Activated B cell treated with CpG ODN at 0.5 μM for 24 hours (primary cell): ENCODE results near the gene RDH13. TPM values are rescaled to one million over a fixed set of nuclear protein-coding genes. Genes with fewer than 3 reads are reported as not detected.
"Not testable (repeated sequence)": the region's sequence is repeated elsewhere in the genome, so short reads cannot be mapped to it uniquely, and the experiment has no call there.

ENCODE experiments used
- ATAC-seq: fragments of 200-7000 bp; cut with Tn5 transposase; one replicate; pipeline ENCODE4 v1.10.0; 2021; ENCODE audit warnings: low read depth, mild to moderate bottlenecking, moderate library complexity
- CTCF ChIA-PET: fragments of 350-600 bp; sonication (Branson Sonifier 250); formaldehyde crosslinking; loops from one replicate; lab custom pipeline; 2021; ENCODE audit warnings: antibody characterized with exemption; lab: Charles Lee
- POLR2A ChIA-PET: fragments of 350-600 bp; sonication (Branson Sonifier 250); formaldehyde crosslinking; loops from one replicate; lab custom pipeline; 2021; ENCODE audit warnings: antibody characterized with exemption; lab: Charles Lee
- DNase-seq: peaks from one replicate; pipeline ENCODE4 v3.0.0; 2022
- H3K27ac Mint-ChIP-seq: one replicate; pipeline ENCODE4 v1.8.0; 2020; ENCODE audit warnings: mixed read lengths
- H3K27me3 Mint-ChIP-seq: one replicate; pipeline ENCODE4 v1.8.0; 2021; ENCODE audit warnings: mixed read lengths
- H3K36me3 Mint-ChIP-seq: one replicate; pipeline ENCODE4 v1.8.0; 2021; ENCODE audit warnings: low read depth, mixed read lengths
- H3K4me1 Mint-ChIP-seq: one replicate; pipeline ENCODE4 v1.8.0; 2021; ENCODE audit warnings: mixed read lengths
- H3K4me3 Mint-ChIP-seq: one replicate; pipeline ENCODE4 v1.8.0; 2020; ENCODE audit warnings: mild to moderate bottlenecking, mixed read lengths
- H3K9me3 Mint-ChIP-seq: one replicate; pipeline ENCODE4 v1.8.0; 2020; ENCODE audit warnings: mixed read lengths
- intact Hi-C: fragments of 100-400 bp; cut with micrococcal nuclease; formaldehyde crosslinking; loops from one replicate; pipeline ENCODE4 v1.15.1; 2024
- total RNA-seq: library from RNA; stranded (reverse); gene quantifications from 2 replicates; pipeline ENCODE4 v1.2.3, GENCODE V29; 2022
- TF ChIP-seq, protein P1 (sequence below): fragments of 200-600 bp; IDR thresholded peaks from one replicate; pipeline ENCODE4 v1.8.0; 2022; ENCODE audit warnings: antibody characterized with exemption, mild to moderate bottlenecking

The RDH13 gene
- total RNA-seq, 1 donor from 2014 or later, result 12.4 TPM

DNA sequence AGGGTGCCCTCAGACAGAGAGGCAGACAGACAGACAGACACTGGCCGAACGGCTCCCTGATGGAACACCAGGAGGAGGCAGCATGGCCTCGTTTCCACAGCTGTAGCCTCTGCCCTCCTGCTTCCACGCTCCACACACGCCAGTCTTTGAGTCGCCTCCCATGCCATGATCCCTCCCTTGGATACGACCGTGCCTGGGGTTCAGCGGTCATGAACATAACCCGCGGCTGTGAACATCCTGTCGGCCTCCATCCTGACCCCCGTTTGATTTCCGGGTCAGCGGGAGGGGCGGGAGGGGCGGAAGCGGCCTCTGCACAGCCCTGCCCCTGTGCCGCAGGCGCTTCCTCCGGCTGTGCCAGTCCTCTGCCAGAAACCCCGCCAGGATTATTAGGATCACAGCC, 48.2 kb downstream of the RDH13 start:
- no peaks in the 10 kb centered on the region for H3K4me1 Mint-ChIP-seq
- H3K9me3 Mint-ChIP-seq, result no peaks in the 10 kb centered on the region
- no peak for DNase-seq
- H3K27me3 Mint-ChIP-seq, result peaks cover 4% of the 10 kb centered on the region
- peak overlapping the region; percentile 64 for H3K4me3 Mint-ChIP-seq
- TF ChIP-seq, protein P1, sequence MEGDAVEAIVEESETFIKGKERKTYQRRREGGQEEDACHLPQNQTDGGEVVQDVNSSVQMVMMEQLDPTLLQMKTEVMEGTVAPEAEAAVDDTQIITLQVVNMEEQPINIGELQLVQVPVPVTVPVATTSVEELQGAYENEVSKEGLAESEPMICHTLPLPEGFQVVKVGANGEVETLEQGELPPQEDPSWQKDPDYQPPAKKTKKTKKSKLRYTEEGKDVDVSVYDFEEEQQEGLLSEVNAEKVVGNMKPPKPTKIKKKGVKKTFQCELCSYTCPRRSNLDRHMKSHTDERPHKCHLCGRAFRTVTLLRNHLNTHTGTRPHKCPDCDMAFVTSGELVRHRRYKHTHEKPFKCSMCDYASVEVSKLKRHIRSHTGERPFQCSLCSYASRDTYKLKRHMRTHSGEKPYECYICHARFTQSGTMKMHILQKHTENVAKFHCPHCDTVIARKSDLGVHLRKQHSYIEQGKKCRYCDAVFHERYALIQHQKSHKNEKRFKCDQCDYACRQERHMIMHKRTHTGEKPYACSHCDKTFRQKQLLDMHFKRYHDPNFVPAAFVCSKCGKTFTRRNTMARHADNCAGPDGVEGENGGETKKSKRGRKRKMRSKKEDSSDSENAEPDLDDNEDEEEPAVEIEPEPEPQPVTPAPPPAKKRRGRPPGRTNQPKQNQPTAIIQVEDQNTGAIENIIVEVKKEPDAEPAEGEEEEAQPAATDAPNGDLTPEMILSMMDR, result no peak
- ChIA-PET POLR2A (no interaction called here), CTCF (no interaction called here)
- H3K36me3 Mint-ChIP-seq, result no peaks in the 10 kb centered on the region
- intact Hi-C loops, result no loop called here
- H3K27ac Mint-ChIP-seq, result no peak overlapping the region
- peak; percentile 40 for ATAC-seq

DNA sequence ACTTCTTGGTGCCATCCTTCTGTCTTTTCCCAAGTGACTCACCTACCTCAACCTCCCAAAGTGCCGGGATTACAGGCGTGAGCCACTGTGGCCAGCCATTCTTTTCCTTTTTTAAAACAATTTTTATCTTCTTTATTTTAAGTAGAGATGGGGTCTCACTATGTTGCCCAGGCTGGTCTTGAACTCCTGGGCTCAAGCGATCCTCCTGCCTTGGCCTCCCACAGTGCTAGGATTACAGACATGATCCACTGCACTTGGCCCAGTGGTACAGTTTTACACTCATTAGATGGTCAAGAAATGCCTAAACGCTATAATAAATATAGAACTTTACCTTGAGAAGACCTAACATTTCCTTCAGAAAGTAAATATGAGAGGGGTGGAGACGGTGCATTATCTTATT, 49.4 kb downstream of the RDH13 start:
- Mint-ChIP-seq H3K27ac (no peak overlapping the region), H3K4me1 (no peaks in the 10 kb centered on the region), H3K27me3 (peaks cover 7% of the 10 kb centered on the region), H3K4me3 (no peak overlapping the region), H3K36me3 (peaks cover 6% of the 10 kb centered on the region), H3K9me3 (peaks cover 2% of the 10 kb centered on the region)
- ATAC-seq, result no peak
- CTCF ChIA-PET, result no interaction called here
- POLR2A ChIA-PET, result no interaction called here
- no peak for DNase-seq
- TF ChIP-seq, protein P1, result no peak
- intact Hi-C loops, result no loop called here

DNA sequence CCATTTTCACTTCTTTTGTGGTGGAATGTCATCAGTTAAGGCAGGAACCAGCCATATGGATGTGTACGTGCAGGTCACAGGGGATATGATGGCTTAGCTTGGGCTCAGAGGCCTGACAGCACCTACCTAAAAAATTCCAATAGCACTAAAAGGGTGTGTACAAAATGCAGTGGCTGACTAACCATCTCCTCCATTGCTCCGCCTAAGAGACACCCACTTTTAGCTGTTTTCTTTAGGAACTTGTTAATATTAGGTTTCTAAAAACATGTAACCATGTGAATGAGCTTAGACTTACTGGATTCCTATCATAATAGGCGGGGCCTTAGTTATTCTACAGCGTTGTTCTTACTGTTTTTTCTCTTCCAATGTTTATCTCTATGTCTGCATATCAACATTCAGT, 50.6 kb downstream of the RDH13 start:
- Mint-ChIP-seq H3K4me1 (peaks cover 1% of the 10 kb centered on the region), H3K4me3 (no peak overlapping the region), H3K27ac (no peak overlapping the region), H3K9me3 (peaks cover 6% of the 10 kb centered on the region), H3K36me3 (peaks cover 7% of the 10 kb centered on the region), H3K27me3 (peaks cover 7% of the 10 kb centered on the region)
- POLR2A ChIA-PET, result no interaction called here
- CTCF ChIA-PET, result no interaction called here
- DNase-seq (no peak), ATAC-seq (no peak)
- TF ChIP-seq, protein P1, result no peak
- intact Hi-C loops, result no loop called here

DNA sequence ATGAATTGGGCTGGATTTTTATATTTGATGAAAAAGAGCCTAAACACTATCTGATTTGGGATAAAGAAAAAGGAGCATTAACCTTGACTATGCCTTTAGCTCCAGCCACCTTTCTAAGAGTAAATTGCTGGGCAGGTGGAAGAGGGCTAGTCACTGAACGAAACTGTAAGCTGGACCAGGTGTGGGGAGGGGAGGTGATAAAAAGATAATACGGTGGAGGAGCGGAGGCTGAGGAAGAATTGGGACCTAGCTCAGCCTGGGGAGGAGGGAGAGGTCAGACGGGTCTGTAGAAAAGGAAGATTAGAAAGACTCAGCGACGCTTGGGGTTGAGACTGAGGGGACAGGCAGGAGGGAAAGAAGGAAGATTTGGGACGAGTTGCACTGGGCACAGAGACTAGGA, 52.4 kb downstream of the RDH13 start:
- ATAC-seq, POLR2A ChIA-PET, H3K27ac Mint-ChIP-seq, intact Hi-C loops, DNase-seq, H3K4me3 Mint-ChIP-seq, H3K27me3 Mint-ChIP-seq, CTCF ChIA-PET: not testable (repeated sequence)
- Mint-ChIP-seq H3K9me3 (peaks cover 15% of the 10 kb centered on the region), H3K36me3 (peaks cover 18% of the 10 kb centered on the region), H3K4me1 (peaks cover 13% of the 10 kb centered on the region)

DNA sequence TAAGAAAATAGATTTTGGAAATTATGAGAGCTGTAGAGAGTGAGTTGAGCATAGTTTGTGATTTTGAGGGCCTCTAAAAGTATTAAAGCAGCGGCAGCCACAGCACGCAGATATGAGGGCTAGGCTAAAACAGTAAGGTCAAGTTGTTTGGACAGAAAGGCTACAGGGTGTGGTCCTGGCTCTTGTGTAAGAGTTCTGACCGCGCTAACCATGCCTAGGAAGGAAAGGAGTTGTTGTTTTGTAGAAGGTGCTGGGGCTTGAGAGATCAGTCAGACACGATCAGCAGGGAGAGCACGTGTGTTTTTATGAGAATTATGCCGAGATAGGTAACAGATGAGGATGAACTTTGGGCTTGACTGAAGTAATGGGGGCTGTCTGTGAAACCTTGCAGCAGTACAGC, 54.2 kb downstream of the RDH13 start:
- H3K4me3 Mint-ChIP-seq, result not testable (repeated sequence)
- peaks cover 19% of the 10 kb centered on the region for H3K4me1 Mint-ChIP-seq

DNA sequence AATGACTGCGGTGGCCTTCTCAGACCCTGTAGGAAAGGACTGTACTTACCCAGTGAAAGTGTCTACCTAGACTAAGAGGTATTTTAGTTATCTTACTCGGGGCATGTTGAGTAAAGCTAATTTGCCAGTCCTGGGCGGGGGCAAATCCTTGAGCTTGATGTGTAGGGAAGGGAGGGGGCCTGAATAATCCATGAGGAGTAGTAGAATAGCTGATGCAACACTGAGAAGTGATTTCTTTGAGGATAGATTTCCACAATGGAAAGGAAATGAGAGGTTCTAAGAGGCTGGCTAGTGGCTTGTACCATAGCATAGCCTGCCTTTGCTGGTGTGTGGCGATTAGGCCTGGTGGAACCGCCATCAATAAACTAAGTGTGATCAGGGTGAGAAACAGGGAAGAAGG, 54.8 kb downstream of the RDH13 start:
- POLR2A ChIA-PET, DNase-seq, ATAC-seq, H3K4me3 Mint-ChIP-seq, CTCF ChIA-PET, H3K27ac Mint-ChIP-seq, H3K27me3 Mint-ChIP-seq: not testable (repeated sequence)
- intact Hi-C loops, result loop anchor here (5.0 kb wide), 1 partner anchor 54 kb away; the partner anchor contains the start of gene RDH13
- Mint-ChIP-seq H3K9me3 (peaks cover 31% of the 10 kb centered on the region), H3K36me3 (peaks cover 20% of the 10 kb centered on the region), H3K4me1 (peaks cover 19% of the 10 kb centered on the region)

More for the DNA sequence above, 54.2 kb downstream of the RDH13 start:
- H3K27me3 Mint-ChIP-seq, H3K27ac Mint-ChIP-seq, DNase-seq, POLR2A ChIA-PET, CTCF ChIA-PET, ATAC-seq: not testable (repeated sequence)
- Mint-ChIP-seq H3K36me3 (peaks cover 20% of the 10 kb centered on the region), H3K9me3 (peaks cover 28% of the 10 kb centered on the region)
- intact Hi-C loops, result loop anchor here (5.0 kb wide), 1 partner anchor 54 kb away; the partner anchor contains the start of gene RDH13

DNA sequence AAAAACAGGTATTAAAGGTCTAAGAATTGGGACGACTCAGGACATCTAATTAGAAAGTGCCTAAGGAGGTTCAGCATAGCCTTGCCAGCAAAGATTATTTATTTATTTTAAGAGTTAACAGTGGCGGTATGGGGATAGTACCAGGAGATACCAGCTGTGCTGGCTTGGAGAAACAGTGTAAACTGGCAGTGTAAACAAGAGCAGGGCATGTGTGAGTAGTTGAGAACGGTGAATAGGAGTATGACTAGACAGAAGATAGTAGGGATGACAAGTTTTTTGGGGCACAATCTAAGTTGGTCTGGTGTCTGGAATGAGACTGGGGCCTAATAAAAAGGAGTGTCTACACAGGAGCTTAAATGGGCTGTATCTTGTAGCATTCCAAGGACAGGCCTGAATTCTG, 55.4 kb downstream of the RDH13 start:
- H3K36me3 Mint-ChIP-seq, result peaks cover 21% of the 10 kb centered on the region
- intact Hi-C loops, result loop anchor here (2.0 to 5.0 kb wide), 2 partner anchors 49 to 55 kb away; partner anchors contain the start of gene RDH13
- H3K9me3 Mint-ChIP-seq, result peaks cover 31% of the 10 kb centered on the region
- H3K4me1 Mint-ChIP-seq, result peaks cover 19% of the 10 kb centered on the region
- ATAC-seq, POLR2A ChIA-PET, H3K27me3 Mint-ChIP-seq, H3K27ac Mint-ChIP-seq, CTCF ChIA-PET, H3K4me3 Mint-ChIP-seq, DNase-seq: not testable (repeated sequence)

DNA sequence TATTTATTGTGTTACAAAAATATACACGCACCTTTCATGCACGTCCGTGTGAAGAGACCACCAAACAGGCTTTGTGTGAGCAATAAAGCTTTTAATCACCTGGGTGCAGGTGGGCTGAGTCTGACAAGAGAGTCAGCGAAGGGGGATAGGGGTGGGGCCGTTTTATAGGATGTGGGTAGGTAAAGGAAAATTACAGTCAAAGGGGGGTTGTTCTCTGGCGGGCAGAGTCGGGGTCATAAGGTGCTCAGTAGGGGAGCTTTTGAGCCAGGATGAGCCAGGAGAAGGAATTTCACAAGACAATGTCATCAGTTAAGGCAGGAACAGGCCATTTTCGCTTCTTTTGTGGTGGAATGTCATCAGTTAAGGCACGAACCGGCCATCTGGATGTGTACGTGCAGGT, 56.2 kb downstream of the RDH13 start:
- peaks cover 19% of the 10 kb centered on the region for H3K4me1 Mint-ChIP-seq
- peaks cover 25% of the 10 kb centered on the region for H3K36me3 Mint-ChIP-seq
- H3K27me3 Mint-ChIP-seq, result peaks cover 12% of the 10 kb centered on the region
- H3K27ac Mint-ChIP-seq, DNase-seq, CTCF ChIA-PET, ATAC-seq, H3K4me3 Mint-ChIP-seq, POLR2A ChIA-PET: not testable (repeated sequence)
- intact Hi-C loops, result loop anchor here (2.0 to 5.0 kb wide), 2 partner anchors 48 to 56 kb away; partner anchors contain the start of gene RDH13
- peaks cover 33% of the 10 kb centered on the region for H3K9me3 Mint-ChIP-seq
